T-helper 1 cell treated with Interleukin-12 subunit alpha and Interleukin-12 subunit beta and Interleukin-4 antibody, amounts not matched to agents 30 μg/mL and 1 μg/mL, for 36 hours (primary cell): ENCODE measurements around the gene PIGR.

Source experiments
- H3K27ac Mint-ChIP-seq: one replicate; pipeline ENCODE4 v1.8.0; 2021; ENCODE audit warnings: mild to moderate bottlenecking, mixed read lengths
- H3K27me3 Mint-ChIP-seq: one replicate; pipeline ENCODE4 v1.8.0; 2021; ENCODE audit warnings: low read depth, mixed read lengths
- H3K36me3 Mint-ChIP-seq: one replicate; pipeline ENCODE4 v1.8.0; 2021; ENCODE audit warnings: low read depth, mixed read lengths
- H3K4me1 Mint-ChIP-seq: one replicate; pipeline ENCODE4 v1.8.0; 2021; ENCODE audit warnings: low read depth, mixed read lengths
- H3K4me3 Mint-ChIP-seq: one replicate; pipeline ENCODE4 v1.8.0; 2021; ENCODE audit warnings: mild to moderate bottlenecking, moderate library complexity, mixed read lengths
- H3K9me3 Mint-ChIP-seq: one replicate; pipeline ENCODE4 v1.8.0; 2021; ENCODE audit warnings: mixed read lengths

Gene PIGR

DNA sequence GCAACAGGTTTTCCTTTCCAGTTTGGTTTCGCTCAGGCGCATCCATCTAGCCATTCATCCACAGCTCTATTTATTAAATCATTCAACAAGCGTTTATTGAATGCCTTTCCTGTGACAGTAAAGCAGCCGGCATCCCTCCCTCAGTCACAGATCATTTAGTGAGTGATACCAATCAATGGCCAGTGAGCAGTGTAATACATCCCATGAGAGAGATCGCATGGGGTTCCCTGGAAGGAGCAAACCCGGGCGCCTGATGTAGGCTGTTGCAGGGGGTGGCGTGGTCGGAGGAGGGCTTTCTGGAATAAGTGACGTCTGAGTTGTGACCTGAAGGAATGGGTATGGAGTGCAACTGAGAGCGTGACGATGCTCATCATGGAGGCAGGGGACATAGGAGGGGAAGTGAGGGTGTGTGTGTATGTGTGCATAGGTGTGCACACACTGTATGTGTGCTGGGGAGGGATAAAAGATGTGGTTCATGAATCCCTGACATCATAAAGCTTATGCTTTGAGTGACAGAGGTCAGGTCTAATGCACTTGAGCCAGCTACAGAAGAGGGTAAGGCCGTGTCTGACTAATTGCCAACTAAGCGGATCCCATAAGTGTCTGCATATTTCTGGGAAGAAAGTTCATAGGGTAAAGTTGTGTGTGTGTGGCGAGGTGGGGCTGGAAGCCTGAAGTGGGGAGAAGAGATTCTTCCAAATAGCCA lies 31.1 kb downstream of the PIGR start:
- peaks cover 6% of the 10 kb centered on the region for H3K27me3 Mint-ChIP-seq

DNA sequence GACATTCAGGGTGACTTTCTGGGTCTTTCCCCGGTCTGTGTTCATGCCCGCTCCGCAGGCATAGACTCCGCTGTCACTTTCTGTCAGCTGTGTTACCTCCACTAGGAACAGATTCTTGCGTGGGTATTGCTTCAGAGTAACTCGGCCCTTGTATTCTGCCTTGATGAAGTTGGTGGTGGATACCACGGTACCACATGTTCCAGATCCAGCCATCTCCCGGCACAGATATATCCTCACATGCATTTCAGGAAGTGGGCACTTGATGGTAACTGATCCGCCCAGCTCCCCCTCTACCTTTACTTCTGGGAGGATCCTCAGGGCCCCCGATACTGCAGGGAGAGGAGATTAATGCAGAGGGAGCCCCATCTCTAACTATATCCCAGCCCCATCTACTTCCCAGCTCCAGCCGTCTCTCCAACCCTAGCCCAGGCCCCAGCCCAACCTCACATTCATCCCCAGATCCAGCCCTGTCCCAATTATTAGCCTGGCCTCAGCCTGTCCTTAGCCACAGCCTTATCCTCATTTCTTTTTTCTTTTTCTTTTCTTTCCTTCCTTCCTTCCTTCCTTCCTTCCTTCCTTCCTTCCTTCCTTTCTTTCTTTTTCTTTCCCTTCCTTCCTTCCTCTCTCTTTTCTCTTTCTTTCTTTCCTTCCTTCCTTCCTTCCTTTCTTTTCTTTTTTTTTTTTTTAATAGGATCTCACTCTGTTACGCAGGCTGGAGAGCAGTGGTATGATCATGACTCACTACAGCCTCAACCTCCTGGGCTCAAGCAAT lies 32.3 kb downstream of the PIGR start:
- H3K36me3 Mint-ChIP-seq: peaks cover 65% of the 10 kb centered on the region
- H3K27me3 Mint-ChIP-seq: peaks cover 7% of the 10 kb centered on the region
- no peaks in the 10 kb centered on the region for H3K9me3 Mint-ChIP-seq
- peaks cover 51% of the 10 kb centered on the region for H3K4me1 Mint-ChIP-seq
- H3K27ac Mint-ChIP-seq: no peak overlapping the region
- H3K4me3 Mint-ChIP-seq: no peak overlapping the region

More for the DNA sequence above, 31.1 kb downstream of the PIGR start:
- peaks cover 69% of the 10 kb centered on the region for H3K36me3 Mint-ChIP-seq
- peak overlapping the region; percentile 8 for H3K4me3 Mint-ChIP-seq
- H3K4me1 Mint-ChIP-seq: peaks cover 53% of the 10 kb centered on the region
- H3K9me3 Mint-ChIP-seq: no peaks in the 10 kb centered on the region
- H3K27ac Mint-ChIP-seq: no peak overlapping the region

DNA sequence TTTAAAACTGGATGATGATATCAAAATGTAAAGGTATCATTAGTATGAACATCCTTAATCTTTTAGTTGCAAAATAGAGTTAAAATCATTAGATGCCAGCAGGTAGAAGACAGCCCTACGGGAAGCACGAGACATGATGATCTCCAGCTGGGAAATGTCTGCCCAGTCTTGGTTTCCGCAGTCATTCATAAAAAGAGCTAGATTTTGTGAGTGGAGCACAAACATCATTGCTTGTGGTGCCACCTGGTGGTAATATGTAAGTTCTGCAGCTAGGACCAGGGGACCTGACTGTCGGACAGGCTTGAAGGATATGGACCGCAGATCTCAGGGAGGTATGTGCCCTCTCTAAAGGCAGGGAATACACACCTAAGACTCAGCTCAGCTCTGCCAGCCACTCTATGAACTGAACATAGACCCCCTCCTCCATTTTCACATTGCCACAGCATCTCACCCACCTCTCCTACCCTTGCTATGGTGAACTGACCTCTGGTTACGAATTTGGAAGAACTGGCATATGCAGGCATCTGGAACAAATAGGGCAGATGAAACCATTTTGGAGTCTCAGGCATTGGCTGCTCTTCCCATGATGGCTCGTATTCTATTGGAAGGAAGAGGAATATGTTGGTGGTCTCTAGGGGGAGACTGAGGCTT lies 33.7 kb downstream of the PIGR start:
- Mint-ChIP-seq H3K4me1 (peaks cover 51% of the 10 kb centered on the region), H3K9me3 (no peaks in the 10 kb centered on the region), H3K27me3 (peaks cover 13% of the 10 kb centered on the region), H3K27ac (no peak overlapping the region), H3K4me3 (no peak overlapping the region), H3K36me3 (peaks cover 66% of the 10 kb centered on the region)

DNA sequence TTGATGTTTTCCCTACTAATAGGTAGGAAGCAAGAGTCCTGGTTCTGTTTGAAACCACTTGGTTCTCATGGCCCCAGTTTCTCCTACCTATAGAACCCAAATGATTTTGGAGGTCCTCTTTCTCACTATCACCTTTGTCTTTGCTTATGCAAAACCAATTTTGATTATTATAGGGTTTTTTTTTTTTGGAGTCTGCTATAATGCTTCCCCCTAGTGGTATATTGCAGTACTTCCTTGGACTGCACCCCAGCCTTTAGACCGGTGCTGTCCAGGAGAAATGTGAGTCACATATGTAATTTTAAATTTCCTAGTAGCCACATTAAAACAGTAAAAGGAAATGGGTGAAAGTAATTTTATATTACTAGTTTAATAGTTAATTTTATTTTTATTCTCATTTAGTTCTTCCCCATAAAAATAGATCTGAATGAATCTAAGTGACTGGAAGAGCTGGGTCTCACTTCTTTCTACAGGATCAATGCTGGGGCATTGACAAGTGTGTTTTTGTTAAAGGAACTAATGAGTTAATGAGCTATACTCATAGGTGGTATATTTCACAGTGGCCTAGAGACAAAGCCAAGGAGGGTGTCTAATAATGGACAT lies 35.1 kb downstream of the PIGR start:
- H3K4me1 Mint-ChIP-seq: peaks cover 46% of the 10 kb centered on the region
- no peaks in the 10 kb centered on the region for H3K9me3 Mint-ChIP-seq
- H3K27me3 Mint-ChIP-seq: peaks cover 13% of the 10 kb centered on the region
- peaks cover 59% of the 10 kb centered on the region for H3K36me3 Mint-ChIP-seq
- H3K4me3 Mint-ChIP-seq: no peak overlapping the region
- H3K27ac Mint-ChIP-seq: no peak overlapping the region

DNA sequence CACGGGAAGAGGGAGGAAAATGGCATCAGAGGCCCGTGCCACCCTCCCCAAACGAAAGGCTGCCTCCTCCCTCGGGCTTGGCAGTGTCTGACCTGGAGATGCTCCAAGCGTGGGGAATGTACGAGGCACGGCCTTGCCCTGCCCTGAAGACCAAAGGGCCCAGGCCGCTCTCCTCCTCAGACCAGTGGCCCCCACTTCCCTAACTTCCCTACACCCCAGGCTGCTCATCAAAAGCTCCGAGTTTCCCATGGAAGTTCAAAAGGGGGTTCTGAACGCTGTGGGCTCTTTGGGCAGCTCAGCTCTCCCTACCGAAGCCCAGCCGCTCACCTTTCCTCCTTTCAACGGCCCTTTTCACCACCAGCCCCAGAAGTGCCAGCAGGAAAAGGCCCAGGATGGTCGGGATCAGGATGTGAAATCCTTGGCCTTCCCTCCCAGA lies 36.4 kb downstream of the PIGR start:
- peaks cover 59% of the 10 kb centered on the region for H3K36me3 Mint-ChIP-seq
- no peak overlapping the region for H3K27ac Mint-ChIP-seq
- peaks cover 46% of the 10 kb centered on the region for H3K4me1 Mint-ChIP-seq

DNA sequence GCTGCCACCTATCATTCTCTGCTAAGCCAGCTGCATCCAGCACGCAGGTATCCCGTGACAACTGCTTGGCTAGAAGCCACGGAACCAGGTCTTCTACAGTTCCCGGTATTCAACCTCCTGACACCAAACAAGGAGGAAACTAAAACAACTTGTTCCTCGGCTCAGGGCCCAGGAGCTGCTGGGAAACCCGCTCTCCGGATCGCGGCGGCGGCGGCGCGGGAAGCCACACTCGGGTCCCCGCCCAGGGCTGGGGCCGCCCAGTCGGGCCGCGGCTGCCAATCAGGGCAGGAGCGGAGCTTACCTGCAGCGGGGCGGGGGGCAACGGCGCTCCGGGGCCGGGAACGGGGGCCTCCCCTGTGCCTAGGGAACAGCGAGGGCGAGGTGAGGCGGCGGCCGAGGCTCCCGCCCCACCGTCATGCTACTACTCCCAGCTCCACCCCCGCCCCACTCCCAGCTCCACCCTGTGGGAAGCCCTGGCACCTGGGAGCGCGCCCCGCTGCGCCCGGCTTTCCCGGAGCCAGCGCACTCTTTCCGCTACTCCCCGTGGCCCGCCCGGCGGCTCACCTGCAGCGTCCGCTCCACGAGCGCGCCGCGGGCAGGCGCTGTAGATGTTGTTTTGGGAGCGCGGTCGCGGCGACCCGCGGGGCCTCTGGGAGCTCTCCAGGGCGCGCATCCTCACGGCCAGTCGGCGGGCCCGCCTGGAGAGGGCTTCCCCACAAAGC lies 36.9 kb downstream of the PIGR start:
- Mint-ChIP-seq H3K4me3 (peak overlapping the region; percentile 42), H3K27ac (no peak overlapping the region), H3K27me3 (peaks cover 13% of the 10 kb centered on the region), H3K4me1 (peaks cover 49% of the 10 kb centered on the region), H3K36me3 (peaks cover 59% of the 10 kb centered on the region), H3K9me3 (no peaks in the 10 kb centered on the region)

More for the DNA sequence above, 36.4 kb downstream of the PIGR start:
- Mint-ChIP-seq H3K9me3 (no peaks in the 10 kb centered on the region), H3K27me3 (peaks cover 13% of the 10 kb centered on the region), H3K4me3 (no peak overlapping the region)

DNA sequence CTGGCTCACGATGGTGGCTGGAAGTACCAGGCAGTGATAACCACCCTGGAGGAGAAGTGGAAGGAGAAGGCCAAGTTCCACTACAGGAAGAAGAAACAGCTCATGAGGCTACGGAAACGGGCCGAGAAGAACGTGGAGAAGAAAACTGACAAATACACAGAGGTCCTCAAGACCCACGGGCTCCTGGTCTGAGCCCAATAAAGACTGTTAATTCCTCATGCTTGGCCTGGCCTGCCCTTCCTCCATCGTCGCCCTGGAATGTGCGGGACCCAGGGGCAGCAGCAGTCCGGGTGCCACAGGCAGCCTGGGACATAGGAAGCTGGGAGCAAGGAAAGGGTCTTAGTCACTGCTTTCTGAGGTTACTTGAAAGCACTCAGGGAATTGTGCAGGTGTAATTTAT lies 38.2 kb downstream of the PIGR start:
- no peak overlapping the region for H3K27ac Mint-ChIP-seq
- H3K27me3 Mint-ChIP-seq: peaks cover 13% of the 10 kb centered on the region
- no peak overlapping the region for H3K4me3 Mint-ChIP-seq
- H3K36me3 Mint-ChIP-seq: peaks cover 63% of the 10 kb centered on the region
- no peaks in the 10 kb centered on the region for H3K9me3 Mint-ChIP-seq
- peaks cover 53% of the 10 kb centered on the region for H3K4me1 Mint-ChIP-seq

DNA sequence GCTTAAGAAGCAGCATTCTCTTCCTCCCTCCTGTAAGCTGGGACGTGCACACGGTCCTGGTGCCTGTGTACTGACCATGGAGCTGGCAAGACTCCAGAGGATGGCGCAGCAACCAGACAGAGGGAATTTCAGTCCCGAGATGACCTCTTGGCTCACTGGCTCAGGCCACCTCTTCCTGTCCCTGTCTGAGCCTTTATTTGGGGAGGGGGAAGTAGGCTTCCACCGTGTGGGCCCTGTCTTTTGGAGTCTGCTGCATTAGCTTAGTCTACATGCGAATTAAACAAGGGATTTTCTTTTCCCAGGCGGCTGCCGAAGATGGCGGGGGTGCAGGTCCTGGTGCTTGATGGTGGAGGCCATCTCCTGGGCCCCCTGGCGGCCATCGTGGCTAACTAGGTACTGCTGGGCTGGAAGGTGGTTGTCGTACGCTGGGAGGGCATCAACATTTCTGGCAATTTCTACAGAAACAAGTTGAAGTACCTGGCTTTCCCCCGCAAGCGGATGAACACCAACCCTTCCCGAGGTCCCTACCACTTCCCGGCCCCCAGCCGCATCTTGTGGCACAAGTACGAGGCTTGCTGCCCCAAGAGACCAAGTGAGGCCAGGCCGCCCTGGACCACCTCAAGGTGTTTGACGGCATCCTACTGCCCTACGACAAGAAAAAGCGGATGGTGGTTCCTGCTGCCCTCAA lies 38.8 kb downstream of the PIGR start:
- H3K9me3 Mint-ChIP-seq: no peaks in the 10 kb centered on the region
- no peak overlapping the region for H3K4me3 Mint-ChIP-seq

DNA sequence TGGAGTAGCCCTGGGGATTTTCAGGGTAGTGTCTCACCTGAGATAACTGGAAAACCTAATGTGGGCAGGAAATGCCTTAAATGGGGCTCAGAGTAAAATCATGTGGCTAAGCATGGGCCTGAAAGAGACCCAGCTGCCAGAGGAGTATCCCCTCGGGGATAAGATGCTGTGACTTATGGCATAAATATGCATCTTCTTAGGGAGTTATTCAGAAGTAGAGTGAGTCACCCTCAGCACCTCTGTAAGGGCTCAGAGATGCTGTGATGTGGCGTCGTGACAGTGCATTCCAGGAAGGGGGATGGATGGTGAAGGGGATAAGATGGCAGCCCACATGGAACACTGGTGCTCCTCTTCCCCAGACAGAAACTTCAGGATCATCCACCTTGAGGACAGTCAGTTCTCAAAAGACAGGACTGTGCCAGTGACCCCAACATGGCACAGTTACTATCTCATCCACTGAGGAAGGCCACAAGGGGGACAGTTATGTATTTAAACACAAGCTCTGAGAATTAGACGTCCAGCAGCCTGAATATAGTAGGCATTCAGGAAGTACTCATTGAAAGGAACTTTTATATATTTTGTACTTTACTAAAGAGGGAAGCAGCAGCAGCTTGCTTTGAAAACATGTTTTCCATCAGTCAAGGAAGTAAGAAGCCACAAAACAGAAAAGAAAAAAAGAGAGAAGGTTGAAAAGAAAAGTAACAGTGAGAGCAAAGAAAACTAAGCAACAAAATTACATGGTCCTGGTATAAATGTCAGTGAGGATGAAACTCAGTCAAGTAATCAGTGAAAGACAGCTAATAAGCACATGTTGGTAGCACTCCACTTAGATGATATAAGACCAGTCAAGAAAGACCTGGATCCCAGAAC lies 40.7 kb downstream of the PIGR start:
- Mint-ChIP-seq H3K36me3 (peaks cover 52% of the 10 kb centered on the region), H3K4me3 (peak overlapping the region; percentile 49), H3K27ac (peak overlapping the region; percentile 62), H3K27me3 (peaks cover 9% of the 10 kb centered on the region), H3K4me1 (peaks cover 39% of the 10 kb centered on the region), H3K9me3 (no peaks in the 10 kb centered on the region)

More for the DNA sequence above, 38.8 kb downstream of the PIGR start:
- Mint-ChIP-seq H3K4me1 (peaks cover 48% of the 10 kb centered on the region), H3K27me3 (peaks cover 13% of the 10 kb centered on the region), H3K36me3 (peaks cover 64% of the 10 kb centered on the region), H3K27ac (no peak overlapping the region)

DNA sequence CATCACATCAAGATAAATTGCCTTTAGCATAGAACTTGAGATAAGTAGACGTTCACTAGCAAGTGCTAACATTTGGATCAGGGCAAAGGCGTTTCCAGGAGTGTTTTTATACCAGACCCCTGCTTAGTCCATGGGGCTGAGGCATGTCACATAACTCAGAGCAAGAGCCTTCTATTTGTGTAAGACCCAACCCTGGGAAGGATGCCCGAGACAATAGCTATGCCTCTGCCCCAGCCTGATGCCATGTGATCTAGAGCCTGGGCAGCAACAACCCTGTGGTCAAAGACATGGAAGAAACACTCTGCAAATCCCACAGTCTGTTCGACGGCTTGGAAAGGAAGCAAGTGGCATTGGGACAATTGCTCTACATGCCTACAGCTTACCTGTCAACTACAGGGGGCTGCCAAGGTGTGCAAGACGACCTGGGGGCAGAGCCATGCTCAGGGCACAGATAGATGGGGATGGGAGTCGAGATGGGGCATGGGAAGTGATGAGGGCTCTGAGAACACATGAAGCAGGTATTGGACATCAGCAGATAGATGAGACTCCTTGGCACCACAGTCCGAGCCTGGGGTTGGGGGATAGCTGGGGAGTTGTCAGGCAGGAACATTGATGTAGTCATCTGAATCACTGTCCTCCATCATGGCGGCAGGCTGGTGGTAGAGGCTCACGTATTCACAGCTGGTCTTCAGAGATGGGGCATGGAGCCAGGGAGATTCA lies 41.7 kb downstream of the PIGR start:
- Mint-ChIP-seq H3K27ac (peak overlapping the region; percentile 70), H3K4me1 (peaks cover 38% of the 10 kb centered on the region), H3K9me3 (no peaks in the 10 kb centered on the region), H3K36me3 (peaks cover 50% of the 10 kb centered on the region), H3K27me3 (peaks cover 6% of the 10 kb centered on the region), H3K4me3 (no peak overlapping the region)

DNA sequence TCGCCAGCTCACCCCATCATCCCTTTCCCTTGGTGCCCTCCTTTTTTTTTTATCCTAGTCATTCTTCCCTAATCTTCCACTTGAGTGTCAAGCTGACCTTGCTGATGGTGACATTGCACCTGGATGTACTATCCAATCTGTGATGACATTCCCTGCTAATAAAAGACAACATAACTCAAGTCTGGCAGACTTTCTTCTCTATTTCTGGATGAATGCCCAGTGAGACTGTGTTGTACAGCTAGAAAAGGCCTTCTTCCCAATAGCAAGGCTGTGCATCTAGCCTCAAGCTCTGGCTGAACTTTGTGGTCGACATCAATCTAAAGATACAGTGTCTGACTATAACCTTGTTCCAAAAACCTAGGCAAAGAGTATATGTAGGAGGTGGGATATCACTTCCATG lies 42.6 kb downstream of the PIGR start:
- H3K4me3 Mint-ChIP-seq: no peak overlapping the region
- H3K9me3 Mint-ChIP-seq: no peaks in the 10 kb centered on the region
- peaks cover 46% of the 10 kb centered on the region for H3K36me3 Mint-ChIP-seq
- no peak overlapping the region for H3K27ac Mint-ChIP-seq
- peaks cover 3% of the 10 kb centered on the region for H3K27me3 Mint-ChIP-seq
- peaks cover 36% of the 10 kb centered on the region for H3K4me1 Mint-ChIP-seq

DNA sequence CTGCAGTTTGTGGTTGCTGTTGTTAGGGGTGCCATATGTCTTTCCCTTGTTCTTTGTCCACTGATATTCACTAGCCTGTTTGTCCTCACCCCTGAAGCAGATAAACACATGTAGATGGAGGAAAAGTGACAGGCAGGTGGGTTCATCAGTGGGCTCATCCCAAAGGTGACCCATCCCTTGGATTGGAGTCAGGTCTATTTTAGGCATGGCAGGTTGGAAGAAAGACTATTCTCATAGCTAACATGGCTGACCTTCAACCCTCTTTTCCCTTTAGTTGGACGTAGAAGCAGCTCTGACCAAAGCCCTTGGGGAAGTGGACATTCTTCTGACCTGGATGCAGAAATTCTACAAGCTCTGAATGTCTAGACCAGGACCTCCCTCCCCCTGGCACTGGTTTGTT lies 43.6 kb downstream of the PIGR start:
- Mint-ChIP-seq H3K36me3 (peaks cover 40% of the 10 kb centered on the region), H3K27me3 (no peaks in the 10 kb centered on the region), H3K4me1 (peaks cover 31% of the 10 kb centered on the region), H3K9me3 (no peaks in the 10 kb centered on the region), H3K4me3 (no peak overlapping the region), H3K27ac (no peak overlapping the region)
